Stimulated activated CD4-positive, alpha-beta T cell treated with anti-CD3 and anti-CD28 coated beads, Interleukin-12 subunit alpha, Interleukin-12 subunit beta, amount 100 ng/mL, for 4 hours (primary cell): ENCODE results near the gene SPATA16.
"Not testable (repeated sequence)": the region's sequence is repeated elsewhere in the genome, so short reads cannot be mapped to it uniquely, and the experiment has no call there.

Experiments
- DNase-seq: peaks from one replicate; pipeline ENCODE4 v3.0.0-alpha.2; 2020

The SPATA16 gene

DNA sequence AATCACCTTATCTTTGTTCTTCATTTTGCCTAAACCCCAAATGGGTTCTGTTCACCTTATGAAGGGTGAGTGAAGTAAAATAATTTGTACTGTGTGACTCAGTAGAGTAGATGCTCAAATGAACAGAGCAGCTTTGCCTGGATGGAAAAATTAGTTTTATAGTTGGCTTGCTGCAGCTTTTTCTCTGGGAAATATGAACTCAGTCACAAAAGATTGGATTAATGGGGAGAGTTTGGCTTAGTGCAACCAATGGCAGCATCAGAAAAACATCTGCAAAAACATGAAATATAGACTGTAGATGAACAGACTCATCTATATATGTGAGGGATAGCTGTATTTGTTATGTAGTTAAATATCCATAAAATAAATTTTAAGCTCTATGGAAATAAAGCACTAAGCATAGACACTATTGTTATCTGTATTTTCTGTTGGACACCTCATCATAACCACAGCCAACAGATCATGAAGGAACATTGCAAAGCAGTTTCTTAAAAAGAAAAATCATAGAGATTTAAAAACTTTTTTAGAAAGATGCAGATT lies 209.2 kb downstream of the SPATA16 start:
- DNase-seq: no peak

DNA sequence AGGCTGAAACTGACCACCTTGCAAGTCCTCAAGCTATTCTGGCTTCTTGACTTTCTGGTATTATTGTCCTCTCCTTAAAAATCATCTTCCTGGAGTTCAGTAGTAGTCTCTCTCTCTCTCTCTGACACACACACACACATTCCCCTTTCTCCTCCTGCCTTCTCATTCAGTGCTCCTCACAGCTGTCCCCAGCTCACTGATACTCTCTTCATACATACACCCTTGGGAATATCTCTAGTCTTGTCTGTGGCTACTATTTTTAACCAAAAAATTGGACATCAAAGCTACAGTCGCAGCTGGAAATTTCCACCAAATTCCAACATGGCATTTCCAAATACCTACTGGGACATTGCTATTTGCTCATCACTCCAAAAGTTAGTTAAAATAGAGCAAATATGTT lies 211.6 kb downstream of the SPATA16 start:
- no peak for DNase-seq

GRCh38 chr3:172924546-172924945 lies 216.5 kb downstream of the SPATA16 start:
- DNase-seq: no peak

DNA sequence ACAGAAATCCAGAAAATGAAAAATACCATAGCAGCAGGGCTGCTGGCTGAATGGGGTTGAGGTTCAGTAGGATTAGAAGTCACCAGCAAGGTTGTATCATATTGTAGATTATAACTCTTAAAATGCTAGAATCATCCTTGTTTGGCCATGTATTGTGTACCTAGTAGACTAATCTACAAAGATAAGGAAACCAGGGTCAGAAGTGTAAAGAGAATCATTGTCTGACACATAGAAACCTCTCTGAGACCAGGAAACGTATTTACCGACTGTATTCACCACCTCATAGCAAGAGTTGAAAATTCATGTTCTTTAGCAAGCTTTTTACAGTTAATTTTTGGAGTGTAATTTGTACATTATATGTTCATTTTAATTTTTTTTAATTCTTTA lies 221.7 kb downstream of the SPATA16 start:
- DNase-seq: no peak

- DNase-seq: no peak
These were observed 222.3 kb downstream of the SPATA16 start for GRCh38 chr3:172918568-172919296.

GRCh38 chr3:172918165-172918564 lies 222.9 kb downstream of the SPATA16 start:
- DNase-seq: no peak

DNA sequence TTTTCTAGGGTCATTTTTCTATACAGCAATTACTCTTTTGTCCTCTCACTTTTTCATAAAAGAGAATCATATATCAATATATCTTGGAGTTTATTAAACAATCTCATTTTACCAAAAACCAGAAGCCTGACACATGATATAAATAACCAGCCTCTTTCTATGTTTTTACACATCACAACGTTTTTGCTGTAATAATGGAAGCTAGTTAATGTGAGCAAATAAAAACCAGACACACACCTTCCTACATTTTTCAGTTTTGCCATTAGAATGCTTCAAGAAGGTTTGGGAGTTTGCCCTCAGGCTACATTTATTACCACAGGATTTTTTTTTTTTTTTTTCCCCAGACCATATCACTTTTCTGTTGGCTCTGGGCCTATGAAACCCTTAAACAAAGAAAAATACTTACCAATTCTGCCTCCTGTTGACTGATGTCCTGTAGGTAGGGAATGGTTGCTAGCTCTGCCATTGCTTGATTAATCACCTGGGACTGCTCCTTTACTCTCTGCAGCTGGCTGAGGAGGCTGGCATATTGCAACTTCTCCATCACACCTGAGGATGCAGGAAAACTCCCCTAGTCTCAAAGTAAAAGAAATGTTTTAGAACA lies 225.0 kb downstream of the SPATA16 start:
- no peak for DNase-seq

- DNase-seq: no peak
These were observed 226.2 kb downstream of the SPATA16 start for GRCh38 chr3:172914854-172915253.

DNA sequence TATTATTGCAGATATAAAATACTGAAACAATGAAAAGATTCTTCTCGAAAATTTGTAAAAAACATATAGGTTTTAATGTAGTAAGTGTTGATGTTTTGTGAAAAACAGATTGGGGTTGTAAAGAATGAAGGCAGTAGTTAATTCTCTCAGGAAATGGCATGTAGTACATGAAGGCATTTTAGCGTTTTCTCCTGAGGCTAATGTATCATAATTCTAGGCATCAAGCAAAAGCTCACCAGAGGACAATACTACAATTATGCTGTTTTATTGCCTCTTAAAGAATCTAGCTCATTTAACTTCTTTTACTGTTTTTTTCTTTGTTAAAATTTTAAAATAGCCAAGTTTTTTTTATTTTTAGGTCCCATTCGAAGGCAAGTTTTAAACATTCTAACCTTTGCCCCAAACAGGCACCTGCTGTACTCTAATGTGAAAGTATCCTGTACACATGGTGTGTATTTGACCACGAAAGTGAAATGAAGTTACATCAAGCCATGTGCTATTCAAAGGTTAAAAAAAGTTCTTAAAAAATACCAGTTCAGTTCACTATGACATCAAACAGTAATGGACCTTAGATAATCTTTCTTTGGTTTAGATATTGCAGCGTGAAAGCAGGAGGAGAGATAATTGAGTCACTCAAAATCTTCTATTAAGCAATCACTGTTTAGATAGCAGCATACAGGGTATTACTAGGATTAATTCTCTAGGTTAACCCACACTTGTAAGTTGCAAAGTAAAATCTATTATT lies 227.0 kb downstream of the SPATA16 start:
- no peak for DNase-seq

DNA sequence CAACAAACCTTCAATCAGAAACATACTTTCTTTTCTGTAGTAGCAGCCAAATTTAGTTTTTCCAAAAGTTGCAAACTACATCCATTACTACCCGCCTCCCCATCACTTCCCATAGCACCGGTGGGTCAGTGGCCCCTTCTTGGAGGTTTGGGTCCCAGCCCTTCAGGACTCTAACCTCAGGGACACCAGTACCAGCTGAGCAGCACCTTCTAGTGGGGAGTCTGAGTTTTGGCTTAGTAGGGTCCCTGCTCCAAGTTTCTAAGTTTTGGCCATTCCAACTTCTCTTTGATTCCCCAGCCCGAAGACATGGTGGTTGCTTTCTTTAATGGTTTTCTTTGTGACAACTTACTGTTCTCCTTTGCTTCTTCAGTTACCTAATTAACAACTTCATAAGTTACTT lies 229.9 kb downstream of the SPATA16 start:
- no peak for DNase-seq

DNA sequence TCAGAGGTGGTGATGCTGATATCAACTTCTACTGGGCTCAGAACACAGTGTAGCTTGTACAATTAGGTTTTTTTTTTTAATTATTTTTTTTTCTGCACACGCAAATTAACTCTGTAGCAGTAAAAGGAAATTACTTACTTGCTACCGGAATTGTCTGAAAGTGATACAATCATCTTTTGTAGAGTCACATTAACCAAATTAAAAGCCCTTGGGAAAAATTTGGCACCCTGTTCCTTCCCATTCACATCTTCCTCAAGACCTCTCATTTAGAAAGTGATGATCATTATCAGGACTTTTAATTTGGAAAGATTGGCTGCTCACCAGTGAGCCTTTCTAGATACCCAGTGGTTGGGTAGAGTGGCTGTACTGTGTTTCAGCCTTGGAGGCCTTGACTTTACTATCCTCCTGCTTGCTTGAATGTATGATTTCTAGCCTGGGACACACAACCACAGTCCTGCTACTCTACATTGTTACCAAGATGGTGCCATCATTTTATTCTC lies 232.2 kb downstream of the SPATA16 start:
- no peak for DNase-seq

DNA sequence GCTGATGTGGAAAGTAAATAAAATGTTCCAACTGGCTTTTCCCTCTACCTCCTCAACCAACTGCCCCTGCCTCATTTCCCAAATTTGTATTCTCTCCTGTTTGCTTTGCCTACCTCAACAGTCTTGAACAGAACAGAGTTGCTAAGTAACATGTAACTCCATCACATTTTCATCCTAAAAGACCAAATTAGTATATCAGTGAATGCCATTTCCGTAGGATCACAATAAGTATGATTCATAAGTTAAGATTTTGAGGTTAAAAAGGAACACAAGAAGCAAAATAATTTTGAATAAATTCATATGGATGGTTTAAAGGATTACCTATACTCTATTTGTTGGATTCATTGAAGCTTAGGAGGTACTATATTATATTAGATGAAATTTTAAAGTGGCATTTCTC lies 235.6 kb downstream of the SPATA16 start:
- no peak for DNase-seq

- DNase-seq: no peak
These were observed 236.2 kb downstream of the SPATA16 start for GRCh38 chr3:172904711-172905373.

DNA sequence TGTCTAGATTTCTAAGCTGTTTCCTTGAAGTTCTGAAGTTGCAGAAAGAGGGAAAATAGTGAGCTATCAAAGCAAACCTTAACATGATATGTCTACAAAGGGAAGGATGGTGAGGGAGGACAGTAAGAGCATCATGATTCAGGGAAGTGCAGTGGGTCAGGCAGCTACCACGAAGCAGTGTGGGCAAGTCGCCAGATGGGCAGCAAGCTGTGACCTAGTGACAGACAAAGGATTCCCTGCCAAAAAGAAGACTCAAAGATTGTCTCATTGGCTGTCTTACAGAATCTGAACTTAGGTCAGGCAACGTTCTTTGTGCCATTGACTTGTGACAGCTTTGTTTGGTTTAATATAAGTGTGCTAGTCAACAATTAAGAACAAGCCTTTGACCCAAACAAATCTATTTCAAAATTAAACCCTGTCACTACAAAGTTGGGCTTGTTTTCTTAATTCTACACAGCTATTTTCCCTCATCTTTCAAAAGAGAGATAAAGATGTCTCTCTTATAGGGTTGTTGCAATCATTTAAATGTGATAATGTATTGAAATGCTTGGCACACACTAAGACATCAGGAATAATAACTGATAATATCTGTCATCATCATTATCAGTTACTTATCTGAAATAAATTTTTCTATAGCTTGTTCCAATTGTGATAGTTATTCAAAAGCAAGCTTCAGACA lies 237.3 kb downstream of the SPATA16 start:
- DNase-seq: no peak

- DNase-seq: no peak
These were observed 248.9 kb downstream of the SPATA16 start for GRCh38 chr3:172892158-172892557.

DNA sequence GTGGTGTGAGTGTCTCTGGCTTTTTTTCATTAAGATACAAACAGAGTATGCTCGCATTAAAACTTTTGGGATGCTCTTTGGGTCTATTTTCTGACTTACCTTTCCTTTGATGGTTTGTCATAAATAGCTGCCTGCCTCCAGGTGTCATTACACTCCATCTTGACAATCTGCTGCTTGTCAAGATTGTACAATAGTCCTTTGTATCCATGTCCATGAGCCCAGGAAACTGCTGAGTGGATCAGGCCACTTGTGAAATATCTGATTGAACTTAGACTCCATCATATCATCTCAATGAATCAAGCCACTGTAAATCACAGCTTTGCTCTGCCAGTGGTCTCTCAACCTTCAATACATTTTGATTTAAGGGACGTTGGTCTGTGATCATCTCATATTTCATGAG lies 255.3 kb downstream of the SPATA16 start:
- DNase-seq: no peak

DNA sequence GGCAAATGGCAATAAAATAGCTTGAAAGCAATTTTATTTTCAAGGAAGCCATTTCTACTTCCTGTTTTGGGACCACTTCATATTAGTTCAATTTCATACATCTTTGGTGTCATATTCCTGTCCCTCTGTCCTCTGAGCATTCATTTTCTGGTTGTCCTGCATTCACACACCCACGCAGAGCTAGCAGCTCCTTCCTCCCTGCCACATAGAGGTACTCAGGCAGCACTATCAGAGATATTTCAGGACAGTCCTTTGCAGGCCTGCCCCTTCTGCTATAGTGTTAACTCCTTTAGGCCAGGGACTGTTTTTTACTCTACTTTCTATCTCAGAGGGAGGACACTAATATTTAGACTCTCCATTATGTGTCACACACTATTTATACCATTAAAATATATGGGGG lies 258.5 kb downstream of the SPATA16 start:
- DNase-seq: no peak

DNA sequence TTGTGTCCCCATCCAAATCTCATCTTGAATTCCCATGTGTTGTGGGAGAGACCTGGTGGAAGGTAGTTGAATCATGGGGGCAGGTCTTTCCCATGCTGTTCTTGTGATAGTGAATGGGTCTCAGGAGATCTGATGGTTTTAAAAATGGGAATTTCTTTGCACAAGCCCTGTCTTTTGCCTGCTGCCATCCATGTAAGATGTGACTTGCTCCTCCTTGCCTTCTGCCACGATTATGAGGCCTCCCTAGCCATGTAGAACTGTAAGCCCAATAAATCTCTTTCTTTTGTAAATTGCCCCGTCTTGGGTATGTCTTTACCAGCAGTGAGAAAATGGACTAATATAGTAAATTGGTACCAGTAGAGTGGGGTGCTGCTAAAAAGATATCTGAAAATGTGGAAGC lies 261.7 kb downstream of the SPATA16 start:
- DNase-seq: not testable (repeated sequence)

DNA sequence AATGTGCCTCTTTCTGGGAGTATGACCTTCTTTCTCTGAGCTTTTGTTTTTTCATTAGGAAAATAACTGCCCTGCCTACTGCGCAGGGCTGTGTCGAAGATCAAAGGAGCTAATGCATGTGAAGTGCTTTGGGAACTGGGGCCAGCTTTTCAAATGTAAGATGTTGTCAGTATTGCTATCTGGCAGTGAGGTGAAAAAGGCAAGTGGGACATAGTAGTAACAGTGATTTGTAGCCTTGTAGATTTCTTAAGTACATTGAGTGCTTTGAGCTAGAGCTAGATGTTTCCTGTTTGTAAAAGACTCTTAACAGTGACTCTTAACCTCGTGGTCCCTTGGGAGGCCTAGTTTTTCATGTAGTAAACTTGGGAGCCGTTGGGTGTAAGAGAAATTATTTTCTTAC lies 264.0 kb downstream of the SPATA16 start:
- DNase-seq: no peak

- DNase-seq: no peak
These were observed 264.7 kb downstream of the SPATA16 start for GRCh38 chr3:172876297-172876696.

DNA sequence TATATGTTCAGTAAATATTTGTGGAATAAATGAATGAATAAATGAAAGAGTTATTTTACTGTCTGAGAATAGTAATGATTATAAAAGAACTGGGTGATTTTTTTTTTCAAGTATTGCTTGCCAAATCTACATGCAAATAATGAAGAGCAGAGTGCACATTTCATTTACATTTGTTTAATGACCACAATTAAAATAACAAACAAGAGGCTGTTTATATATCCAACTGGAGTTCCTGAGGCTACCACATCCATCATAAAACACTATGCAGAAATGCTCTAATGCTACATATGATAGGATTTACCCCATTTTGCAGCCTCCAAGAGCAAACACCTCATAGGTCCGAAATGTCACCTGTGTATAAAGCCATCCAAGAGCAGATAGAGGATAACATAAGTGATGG lies 266.0 kb downstream of the SPATA16 start:
- DNase-seq: no peak

- DNase-seq: no peak
These were observed 271.1 kb downstream of the SPATA16 start for GRCh38 chr3:172869784-172870518.
